GM12872 (cell line): ENCODE results near the gene TMEM143.

ENCODE experiments used
- TF ChIP-seq, protein P1 (sequence below): IDR thresholded peaks from 3 replicates; pipeline ENCODE4 v1.5.1; 2011; ENCODE audit warnings: low read depth, mild to moderate bottlenecking, low read length, moderate library complexity; ENCODE audit not compliant: insufficient read depth

TMEM143 gene

DNA sequence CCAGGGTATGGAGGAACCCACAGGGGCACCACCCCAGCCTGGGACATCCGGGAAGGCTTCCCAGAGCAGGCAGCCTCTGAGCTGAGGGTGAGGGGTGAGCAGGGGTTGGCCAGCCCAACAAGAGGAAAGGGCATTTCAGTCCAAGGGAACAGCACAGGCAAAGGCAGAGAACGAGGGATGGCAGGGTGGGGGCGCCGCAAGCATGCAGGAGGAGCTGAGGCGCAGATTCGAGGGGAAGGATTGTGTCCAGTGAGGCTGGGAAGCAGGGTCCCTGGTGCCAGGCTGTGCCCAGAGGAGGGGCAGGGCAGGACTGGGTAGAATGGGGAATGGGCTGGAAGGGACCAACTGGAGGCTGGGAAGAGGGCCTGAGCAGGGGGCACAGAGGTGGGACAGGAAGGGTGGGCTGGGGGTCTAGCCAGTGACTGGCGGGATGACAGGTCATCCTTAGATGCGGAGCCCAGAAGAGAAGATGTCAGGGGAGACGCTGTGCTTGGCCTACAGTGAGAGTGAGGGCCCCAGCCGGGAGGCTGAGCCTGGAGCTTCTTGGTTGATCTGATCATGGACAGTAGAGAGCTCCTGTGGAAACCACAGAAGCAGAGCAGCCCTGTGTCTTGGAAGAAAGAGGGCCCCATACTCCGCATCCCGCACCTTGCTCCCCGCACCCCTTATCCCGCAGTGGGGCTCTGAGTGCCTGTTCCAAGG is 24.8 kb downstream of the TMEM143 start:
- TF ChIP-seq, protein P1, sequence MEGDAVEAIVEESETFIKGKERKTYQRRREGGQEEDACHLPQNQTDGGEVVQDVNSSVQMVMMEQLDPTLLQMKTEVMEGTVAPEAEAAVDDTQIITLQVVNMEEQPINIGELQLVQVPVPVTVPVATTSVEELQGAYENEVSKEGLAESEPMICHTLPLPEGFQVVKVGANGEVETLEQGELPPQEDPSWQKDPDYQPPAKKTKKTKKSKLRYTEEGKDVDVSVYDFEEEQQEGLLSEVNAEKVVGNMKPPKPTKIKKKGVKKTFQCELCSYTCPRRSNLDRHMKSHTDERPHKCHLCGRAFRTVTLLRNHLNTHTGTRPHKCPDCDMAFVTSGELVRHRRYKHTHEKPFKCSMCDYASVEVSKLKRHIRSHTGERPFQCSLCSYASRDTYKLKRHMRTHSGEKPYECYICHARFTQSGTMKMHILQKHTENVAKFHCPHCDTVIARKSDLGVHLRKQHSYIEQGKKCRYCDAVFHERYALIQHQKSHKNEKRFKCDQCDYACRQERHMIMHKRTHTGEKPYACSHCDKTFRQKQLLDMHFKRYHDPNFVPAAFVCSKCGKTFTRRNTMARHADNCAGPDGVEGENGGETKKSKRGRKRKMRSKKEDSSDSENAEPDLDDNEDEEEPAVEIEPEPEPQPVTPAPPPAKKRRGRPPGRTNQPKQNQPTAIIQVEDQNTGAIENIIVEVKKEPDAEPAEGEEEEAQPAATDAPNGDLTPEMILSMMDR: no peak

GRCh38 chr19:48338253-48338755 is 25.4 kb downstream of the TMEM143 start:
- TF ChIP-seq, protein P1: no peak

- TF ChIP-seq, protein P1: peak; percentile 90
Measured at GRCh38 chr19:48333467-48334384, 30.0 kb downstream of the TMEM143 start.

GRCh38 chr19:48332662-48333466 is 30.9 kb downstream of the TMEM143 start:
- TF ChIP-seq, protein P1: no peak

GRCh38 chr19:48332351-48332661 is 31.4 kb downstream of the TMEM143 start:
- TF ChIP-seq, protein P1: no peak

GRCh38 chr19:48330012-48330681 is 33.6 kb downstream of the TMEM143 start:
- TF ChIP-seq, protein P1: peak; percentile 18; the same call in 1 of the 3 replicates
